Measurements from ENCODE around the gene NRP2. TPM values are rescaled to one million over a fixed set of nuclear protein-coding genes. Genes with fewer than 3 reads are reported as not detected.

The NRP2 gene
- total RNA-seq, 1 experiment from 2014 or later, result 31.0 TPM

DNA sequence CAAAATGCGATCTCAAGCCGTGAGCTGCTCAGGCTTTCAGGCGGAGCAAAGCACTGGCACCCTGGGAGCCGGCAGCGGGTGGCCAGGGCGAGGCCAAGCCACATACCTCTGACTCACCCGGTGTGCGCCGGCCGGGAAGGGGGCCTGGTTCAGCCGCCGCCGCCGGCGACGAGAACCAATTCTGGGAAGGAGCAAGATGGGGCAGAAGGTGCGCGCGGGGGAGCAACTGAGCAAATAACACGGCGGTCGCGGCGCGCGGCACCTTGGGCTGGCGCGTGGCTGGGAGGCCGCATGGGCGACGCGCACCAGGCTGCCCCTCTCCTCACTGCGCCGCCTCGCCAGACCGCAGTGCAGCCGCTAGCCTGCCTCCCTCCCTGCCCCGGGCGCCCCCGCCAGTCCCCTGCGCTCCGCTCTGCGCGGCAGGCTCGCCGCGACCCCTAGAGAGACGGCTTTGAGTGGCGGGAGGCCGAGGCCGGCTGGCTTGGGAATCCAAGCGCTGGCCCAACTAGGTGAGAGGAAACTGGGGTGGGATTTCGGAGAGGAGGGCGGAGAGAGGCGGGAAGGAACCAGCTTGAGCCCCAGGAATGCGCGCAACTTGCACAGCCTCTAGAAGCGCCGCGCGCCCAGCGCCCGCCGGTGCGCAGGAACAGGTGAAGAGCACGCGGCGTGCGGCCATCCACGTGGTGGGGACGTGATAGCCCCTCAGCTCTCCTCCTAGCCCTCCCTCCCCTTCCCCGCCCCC lies 3.2 kb downstream of the NRP2 start:
- Histone ChIP-seq H3K36me3 (ENCODE audit: low read depth) (no peaks in the 10 kb centered on the region), H3K4me3 (peak overlapping the region; percentile 75), H3K9me2 (ENCODE audit: insufficient read depth) (no peaks in the 10 kb centered on the region), H2AFZ (peak overlapping the region; percentile 88), H3K27me3 (ENCODE audit: insufficient read depth, low read depth) (no peaks in the 10 kb centered on the region), H3F3A (ENCODE audit: insufficient read depth, low read depth) (no peaks in the 10 kb centered on the region), H3K4me1 (replicated peaks; ENCODE audit: insufficient read depth) (no peaks in the 10 kb centered on the region; the same call in 1 of the 2 replicates), H4K20me1 (ENCODE audit: insufficient read depth) (no peaks in the 10 kb centered on the region), H3K27ac (peak overlapping the region; percentile 78), H3K4me2 (peak overlapping the region; percentile 91), H3K79me2 (ENCODE audit: low read depth) (peaks cover 64% of the 10 kb centered on the region), H3K9me3 (ENCODE audit: insufficient read depth, low read depth) (no peaks in the 10 kb centered on the region)
- TF ChIP-seq EZH2 (IDR thresholded peaks at IDR 0.05; ENCODE audit: low read depth), result no peak
- TF ChIP-seq, protein P1, sequence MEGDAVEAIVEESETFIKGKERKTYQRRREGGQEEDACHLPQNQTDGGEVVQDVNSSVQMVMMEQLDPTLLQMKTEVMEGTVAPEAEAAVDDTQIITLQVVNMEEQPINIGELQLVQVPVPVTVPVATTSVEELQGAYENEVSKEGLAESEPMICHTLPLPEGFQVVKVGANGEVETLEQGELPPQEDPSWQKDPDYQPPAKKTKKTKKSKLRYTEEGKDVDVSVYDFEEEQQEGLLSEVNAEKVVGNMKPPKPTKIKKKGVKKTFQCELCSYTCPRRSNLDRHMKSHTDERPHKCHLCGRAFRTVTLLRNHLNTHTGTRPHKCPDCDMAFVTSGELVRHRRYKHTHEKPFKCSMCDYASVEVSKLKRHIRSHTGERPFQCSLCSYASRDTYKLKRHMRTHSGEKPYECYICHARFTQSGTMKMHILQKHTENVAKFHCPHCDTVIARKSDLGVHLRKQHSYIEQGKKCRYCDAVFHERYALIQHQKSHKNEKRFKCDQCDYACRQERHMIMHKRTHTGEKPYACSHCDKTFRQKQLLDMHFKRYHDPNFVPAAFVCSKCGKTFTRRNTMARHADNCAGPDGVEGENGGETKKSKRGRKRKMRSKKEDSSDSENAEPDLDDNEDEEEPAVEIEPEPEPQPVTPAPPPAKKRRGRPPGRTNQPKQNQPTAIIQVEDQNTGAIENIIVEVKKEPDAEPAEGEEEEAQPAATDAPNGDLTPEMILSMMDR (conservative IDR thresholded peaks at IDR 0.05), result no peak
- peak; percentile 57 to 63 for DNase-seq
- BruUV-seq (replicated peaks), result no TSS peak
- intact Hi-C loops (cut with micrococcal nuclease; ENCODE audit: unreplicated experiment), result loop anchor here (2.0 to 10.0 kb wide), 3 partner anchors 15 to 1141 kb away; partner anchors contain the start of gene PARD3B
- CTCF ChIA-PET, result interaction anchor here (0.6 kb wide), 1 partner anchor 1020 kb away, joined by 5 read pairs; no protein-coding TSS in a partner anchor
- POLR2A ChIA-PET (ENCODE audit: unreplicated experiment), result interaction anchor here (0.6 to 0.9 kb wide), 4 partner anchors 19 to 78 kb away, joined by 3 to 11 read pairs (median 6); no protein-coding TSS in a partner anchor

DNA sequence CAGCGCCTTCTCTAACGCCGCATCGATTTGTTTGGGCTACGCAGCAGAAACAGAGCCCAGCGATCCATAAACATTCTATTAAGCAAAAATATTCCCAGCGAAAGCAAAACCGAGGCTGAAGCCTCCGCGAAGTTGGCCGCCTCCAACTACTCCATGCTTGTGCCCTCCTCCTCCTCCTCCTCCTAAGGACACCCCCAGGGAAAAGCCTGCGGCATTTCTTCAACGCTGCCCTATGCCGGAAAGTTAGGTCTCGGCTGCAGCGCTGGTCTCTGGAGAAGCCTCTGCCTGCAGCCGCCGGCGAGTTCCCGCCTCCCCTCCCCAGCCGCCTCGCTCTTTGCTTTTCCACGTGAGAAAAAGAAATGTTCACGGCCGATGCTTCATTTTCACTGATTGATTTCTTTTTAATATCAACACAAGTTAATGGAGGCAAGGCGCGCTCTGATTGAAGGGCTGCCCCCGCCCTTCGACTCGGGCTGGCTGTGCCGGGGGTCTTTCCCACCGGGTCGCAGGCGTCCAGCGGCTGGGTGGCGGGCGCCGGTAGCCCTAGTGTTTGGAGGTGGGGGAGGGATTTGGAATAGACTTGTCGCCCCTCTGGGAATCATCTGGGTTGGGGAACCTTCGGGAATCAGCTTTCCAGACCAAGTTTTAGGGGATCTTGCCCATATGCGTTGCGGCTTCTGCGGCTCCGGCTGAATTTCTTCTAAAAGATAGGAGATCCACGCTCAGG lies 3.9 kb downstream of the NRP2 start:
- peaks cover 64% of the 10 kb centered on the region for H3K79me2 ChIP-seq (ENCODE audit: low read depth)
- no peaks in the 10 kb centered on the region for H4K20me1 ChIP-seq (ENCODE audit: insufficient read depth)
- H3K9me2 ChIP-seq (ENCODE audit: insufficient read depth), result no peaks in the 10 kb centered on the region
- H3K9me3 ChIP-seq (ENCODE audit: insufficient read depth, low read depth), result no peaks in the 10 kb centered on the region
- BruUV-seq (replicated peaks), result no TSS peak
- CTCF ChIA-PET, result no interaction called here
- POLR2A ChIA-PET (ENCODE audit: unreplicated experiment), result interaction anchor here (0.9 kb wide), 1 partner anchor 69 kb away, joined by 8 read pairs; no protein-coding TSS in a partner anchor
- no peaks in the 10 kb centered on the region for H3F3A ChIP-seq (ENCODE audit: insufficient read depth, low read depth)
- H3K4me3 ChIP-seq, result peak overlapping the region; percentile 75
- H2AFZ ChIP-seq, result peak overlapping the region; percentile 88
- TF ChIP-seq EZH2 (IDR thresholded peaks at IDR 0.05; ENCODE audit: low read depth), result no peak
- TF ChIP-seq, protein P1 (conservative IDR thresholded peaks at IDR 0.05), result no peak
- no peaks in the 10 kb centered on the region for H3K36me3 ChIP-seq (ENCODE audit: low read depth)
- intact Hi-C loops (cut with micrococcal nuclease; ENCODE audit: unreplicated experiment), result loop anchor here (10.0 kb wide), 1 partner anchor 1141 kb away; the partner anchor contains the start of gene PARD3B
- H3K27me3 ChIP-seq (ENCODE audit: insufficient read depth, low read depth), result no peaks in the 10 kb centered on the region
- H3K4me2 ChIP-seq, result peak overlapping the region; percentile 91
- H3K27ac ChIP-seq, result peak overlapping the region; percentile 78
- no peak for DNase-seq
- H3K4me1 ChIP-seq (replicated peaks; ENCODE audit: insufficient read depth), result no peaks in the 10 kb centered on the region; the same call in 1 of the 2 replicates

DNA sequence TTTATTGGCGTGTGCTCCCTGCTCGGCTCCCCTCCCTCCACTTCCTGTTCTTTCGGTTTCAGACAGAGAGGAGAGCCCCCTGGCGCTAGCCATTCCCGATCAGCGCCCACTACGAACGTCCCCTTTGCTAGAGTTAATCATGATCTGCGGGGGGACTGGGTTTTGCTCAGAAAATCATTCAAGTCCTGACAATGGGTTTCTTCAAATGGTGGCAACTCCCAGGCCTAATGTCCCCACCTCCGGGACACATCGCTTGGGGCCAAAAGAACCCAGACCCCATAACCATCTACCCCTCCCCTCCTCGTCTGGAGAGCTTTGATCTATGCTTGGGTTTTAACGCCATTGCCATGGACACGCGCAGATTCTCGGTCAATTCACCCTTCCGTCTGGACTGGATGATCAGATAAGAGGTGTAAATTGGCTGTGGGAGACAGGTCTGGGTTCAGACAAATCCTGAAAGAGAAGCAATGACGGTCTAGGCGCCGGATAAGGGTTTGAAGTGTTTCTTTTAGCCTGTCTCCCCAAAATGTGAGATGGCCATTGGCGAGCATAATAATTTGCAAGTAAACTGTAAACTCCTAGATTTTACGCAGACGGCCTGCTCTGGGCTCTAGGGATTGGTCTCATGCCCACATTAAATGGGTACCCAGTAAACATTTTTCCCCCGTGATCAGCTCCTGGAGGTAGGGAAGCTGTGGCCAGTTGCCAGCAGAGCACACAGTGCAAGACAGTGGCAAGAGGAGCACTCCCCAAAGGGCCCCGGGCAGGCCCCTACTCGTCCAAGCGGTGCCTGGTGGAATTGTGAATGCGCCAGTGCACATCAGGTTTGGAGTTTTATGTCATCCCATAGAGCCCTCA lies 4.7 kb downstream of the NRP2 start:
- TF ChIP-seq EZH2 (IDR thresholded peaks at IDR 0.05; ENCODE audit: low read depth), result no peak
- TF ChIP-seq, protein P1 (conservative IDR thresholded peaks at IDR 0.05), result no peak
- Histone ChIP-seq H3K4me2 (peak overlapping the region; percentile 91), H2AFZ (no peak overlapping the region), H3K4me3 (peak overlapping the region; percentile 75; the same call in 1 of the 2 replicates), H4K20me1 (ENCODE audit: insufficient read depth) (no peaks in the 10 kb centered on the region), H3K36me3 (ENCODE audit: low read depth) (no peaks in the 10 kb centered on the region), H3K9me3 (ENCODE audit: insufficient read depth, low read depth) (no peaks in the 10 kb centered on the region), H3K27me3 (ENCODE audit: insufficient read depth, low read depth) (no peaks in the 10 kb centered on the region), H3K9me2 (ENCODE audit: insufficient read depth) (no peaks in the 10 kb centered on the region), H3K4me1 (replicated peaks; ENCODE audit: insufficient read depth) (no peaks in the 10 kb centered on the region), H3K79me2 (ENCODE audit: low read depth) (peaks cover 64% of the 10 kb centered on the region), H3F3A (ENCODE audit: insufficient read depth, low read depth) (no peaks in the 10 kb centered on the region), H3K27ac (no peak overlapping the region)
- intact Hi-C loops (cut with micrococcal nuclease; ENCODE audit: unreplicated experiment), result loop anchor here (10.0 kb wide), 1 partner anchor 1142 kb away; the partner anchor contains the start of gene PARD3B
- no TSS peak for BruUV-seq (replicated peaks)
- ChIA-PET POLR2A (ENCODE audit: unreplicated experiment) (no interaction called here), CTCF (no interaction called here)
- no peak for DNase-seq

Measured in PC-9 (cell line).